ENCODE measurements around the gene C1QB. TPM values are rescaled to one million over a fixed set of nuclear protein-coding genes. Genes with fewer than 3 reads are reported as not detected.

C1QB gene
- total RNA-seq, 4 donors from 2014 or later = 7.1 to 240 (median 110) TPM

DNA sequence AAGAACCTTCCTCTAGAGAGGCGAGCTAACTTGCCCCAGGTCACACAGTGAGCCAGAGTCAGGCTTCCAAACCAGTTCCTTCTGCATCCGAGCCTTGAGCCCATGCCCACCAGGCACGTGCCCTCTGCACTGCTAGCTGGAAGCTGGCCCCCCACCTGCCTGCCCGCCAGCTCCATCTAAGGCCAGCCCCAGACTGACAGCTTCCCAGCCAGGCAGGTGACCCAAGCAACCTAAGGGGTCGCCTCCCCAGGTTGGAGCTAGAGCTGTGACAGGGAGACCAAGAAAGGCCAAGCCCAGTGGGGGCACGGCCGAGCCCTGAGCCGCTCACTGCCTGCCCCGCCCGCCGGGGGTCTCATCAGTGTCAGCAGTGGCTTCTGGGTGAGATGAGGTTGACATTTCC is 36.5 kb upstream of the C1QB start:
- TF ChIP-seq, protein P1, sequence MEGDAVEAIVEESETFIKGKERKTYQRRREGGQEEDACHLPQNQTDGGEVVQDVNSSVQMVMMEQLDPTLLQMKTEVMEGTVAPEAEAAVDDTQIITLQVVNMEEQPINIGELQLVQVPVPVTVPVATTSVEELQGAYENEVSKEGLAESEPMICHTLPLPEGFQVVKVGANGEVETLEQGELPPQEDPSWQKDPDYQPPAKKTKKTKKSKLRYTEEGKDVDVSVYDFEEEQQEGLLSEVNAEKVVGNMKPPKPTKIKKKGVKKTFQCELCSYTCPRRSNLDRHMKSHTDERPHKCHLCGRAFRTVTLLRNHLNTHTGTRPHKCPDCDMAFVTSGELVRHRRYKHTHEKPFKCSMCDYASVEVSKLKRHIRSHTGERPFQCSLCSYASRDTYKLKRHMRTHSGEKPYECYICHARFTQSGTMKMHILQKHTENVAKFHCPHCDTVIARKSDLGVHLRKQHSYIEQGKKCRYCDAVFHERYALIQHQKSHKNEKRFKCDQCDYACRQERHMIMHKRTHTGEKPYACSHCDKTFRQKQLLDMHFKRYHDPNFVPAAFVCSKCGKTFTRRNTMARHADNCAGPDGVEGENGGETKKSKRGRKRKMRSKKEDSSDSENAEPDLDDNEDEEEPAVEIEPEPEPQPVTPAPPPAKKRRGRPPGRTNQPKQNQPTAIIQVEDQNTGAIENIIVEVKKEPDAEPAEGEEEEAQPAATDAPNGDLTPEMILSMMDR (IDR thresholded peaks at IDR 0.05) = no peak
- TF ChIP-seq POLR2A (IDR thresholded peaks at IDR 0.05) = no peak

GRCh38 chr1:22618056-22618455 is 35.0 kb upstream of the C1QB start:
- TF ChIP-seq POLR2A (IDR thresholded peaks at IDR 0.05) = no peak
- TF ChIP-seq, protein P1 (IDR thresholded peaks at IDR 0.05) = no peak
- Histone ChIP-seq H3K4me1 (no peaks in the 10 kb centered on the region), H3K9me3 (no peaks in the 10 kb centered on the region), H3K4me3 (no peak overlapping the region), H3K27ac (no peak overlapping the region), H3K27me3 (peaks cover 0 to 100% (median 2%) of the 10 kb centered on the region in 4 donors), H3K36me3 (no peaks in the 10 kb centered on the region)
- 9 to 27% methylated on average over 3 to 12 of the region's 16 CpGs for WGBS, 2 donors
- intact Hi-C loops (cut with DNase I) = no loop called here
- DNase-seq = no peak

More for the DNA sequence above, 36.5 kb upstream of the C1QB start:
- DNase-seq = no peak
- Histone ChIP-seq H3K9me3 (no peaks in the 10 kb centered on the region), H3K4me1 (no peaks in the 10 kb centered on the region), H3K36me3 (no peaks in the 10 kb centered on the region), H3K4me3 (no peak overlapping the region), H3K27me3 (peaks cover 0 to 99% (median 2%) of the 10 kb centered on the region in 4 donors), H3K27ac (no peak overlapping the region)
- intact Hi-C loops (cut with DNase I) = no loop called here
- 60% methylated on average over 1 of the region's 11 CpGs; no CpG with 5 or more reads in 1 of the 2 donors for WGBS, 2 donors

DNA sequence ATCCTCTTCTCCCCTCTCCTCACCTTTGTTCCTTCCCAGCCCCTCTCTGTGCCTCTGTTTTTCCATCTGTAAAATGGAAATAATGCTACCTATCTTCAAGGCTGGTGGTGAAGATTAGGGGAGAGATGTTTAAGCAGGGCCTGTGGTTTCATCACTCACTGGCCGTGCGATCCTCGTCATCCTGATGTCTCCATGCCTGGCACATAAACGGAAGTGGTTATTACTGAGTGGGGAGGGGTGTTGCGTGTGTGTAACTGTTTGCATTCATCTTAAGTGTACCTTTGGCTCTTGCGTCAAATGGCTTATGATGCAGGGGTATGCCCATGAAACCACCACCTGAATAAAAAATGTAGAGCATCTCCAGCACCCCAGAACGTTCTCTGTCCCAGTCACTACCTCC is 33.8 kb upstream of the C1QB start:
- Histone ChIP-seq H3K4me3 (no peak overlapping the region), H3K9me3 (no peaks in the 10 kb centered on the region), H3K36me3 (no peaks in the 10 kb centered on the region), H3K4me1 (no peaks in the 10 kb centered on the region), H3K27me3 (peaks cover 0 to 100% (median 2%) of the 10 kb centered on the region in 4 donors), H3K27ac (no peak overlapping the region)
- intact Hi-C loops (cut with DNase I) = no loop called here
- TF ChIP-seq, protein P1 (IDR thresholded peaks at IDR 0.05) = no peak
- TF ChIP-seq POLR2A (IDR thresholded peaks at IDR 0.05) = no peak
- 55 to 74% methylated on average over 7 of the region's 7 CpGs for WGBS, 2 donors
- no peak for DNase-seq

DNA sequence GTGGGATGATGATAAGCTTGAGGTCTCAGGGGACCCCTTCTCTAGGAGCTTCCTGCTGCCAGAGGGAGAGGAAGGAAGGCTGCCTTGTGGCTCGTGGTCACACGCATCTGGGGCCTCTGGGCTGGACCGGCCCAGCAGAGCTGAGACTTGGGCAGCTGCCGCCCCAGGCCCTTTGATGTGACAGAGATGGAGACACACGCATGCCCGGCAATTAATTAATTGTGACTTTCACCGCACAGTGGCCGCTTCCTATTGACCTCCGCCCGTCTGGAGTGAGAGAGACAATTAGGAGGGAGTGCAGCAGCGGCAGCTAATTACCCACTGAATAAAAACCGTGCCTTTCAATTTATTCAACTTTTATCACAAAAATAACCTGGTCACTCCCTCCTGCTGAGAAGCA is 33.2 kb upstream of the C1QB start:
- Histone ChIP-seq H3K27ac (no peak overlapping the region), H3K4me3 (no peak overlapping the region), H3K9me3 (no peaks in the 10 kb centered on the region), H3K36me3 (no peaks in the 10 kb centered on the region), H3K27me3 (peaks cover 0 to 100% (median 2%) of the 10 kb centered on the region in 4 donors), H3K4me1 (no peaks in the 10 kb centered on the region)
- no peak for DNase-seq
- intact Hi-C loops (cut with DNase I) = no loop called here
- WGBS, 2 donors = 45 to 57% methylated on average over 8 to 10 of the region's 12 CpGs
- TF ChIP-seq POLR2A (IDR thresholded peaks at IDR 0.05) = no peak
- TF ChIP-seq, protein P1 (IDR thresholded peaks at IDR 0.05) = no peak

- Histone ChIP-seq H3K4me1 (no peaks in the 10 kb centered on the region), H3K27ac (no peak overlapping the region), H3K27me3 (peaks cover 0 to 100% (median 2%) of the 10 kb centered on the region in 4 donors), H3K4me3 (no peak overlapping the region), H3K9me3 (no peaks in the 10 kb centered on the region), H3K36me3 (no peaks in the 10 kb centered on the region)
- DNase-seq = no peak
- WGBS, 2 donors = 30 to 50% methylated on average over 2 of the region's 4 CpGs
- TF ChIP-seq, protein P1 (IDR thresholded peaks at IDR 0.05) = no peak
- TF ChIP-seq POLR2A (IDR thresholded peaks at IDR 0.05) = no peak
- intact Hi-C loops (cut with DNase I) = no loop called here
Observed at GRCh38 chr1:22621761-22622160, 31.3 kb upstream of the C1QB start.

Data from esophagus squamous epithelium (tissue), 5 donors.